HG03457 (cell line): ENCODE results near the gene TUBGCP6.

Experiments used
- ATAC-seq: cut with Tn5 transposase; IDR thresholded peaks from one replicate; pipeline ENCODE4 v1.9.1; 2021; ENCODE audit warnings: moderate number of reproducible peaks; ENCODE audit not compliant: unreplicated experiment

Gene TUBGCP6

DNA sequence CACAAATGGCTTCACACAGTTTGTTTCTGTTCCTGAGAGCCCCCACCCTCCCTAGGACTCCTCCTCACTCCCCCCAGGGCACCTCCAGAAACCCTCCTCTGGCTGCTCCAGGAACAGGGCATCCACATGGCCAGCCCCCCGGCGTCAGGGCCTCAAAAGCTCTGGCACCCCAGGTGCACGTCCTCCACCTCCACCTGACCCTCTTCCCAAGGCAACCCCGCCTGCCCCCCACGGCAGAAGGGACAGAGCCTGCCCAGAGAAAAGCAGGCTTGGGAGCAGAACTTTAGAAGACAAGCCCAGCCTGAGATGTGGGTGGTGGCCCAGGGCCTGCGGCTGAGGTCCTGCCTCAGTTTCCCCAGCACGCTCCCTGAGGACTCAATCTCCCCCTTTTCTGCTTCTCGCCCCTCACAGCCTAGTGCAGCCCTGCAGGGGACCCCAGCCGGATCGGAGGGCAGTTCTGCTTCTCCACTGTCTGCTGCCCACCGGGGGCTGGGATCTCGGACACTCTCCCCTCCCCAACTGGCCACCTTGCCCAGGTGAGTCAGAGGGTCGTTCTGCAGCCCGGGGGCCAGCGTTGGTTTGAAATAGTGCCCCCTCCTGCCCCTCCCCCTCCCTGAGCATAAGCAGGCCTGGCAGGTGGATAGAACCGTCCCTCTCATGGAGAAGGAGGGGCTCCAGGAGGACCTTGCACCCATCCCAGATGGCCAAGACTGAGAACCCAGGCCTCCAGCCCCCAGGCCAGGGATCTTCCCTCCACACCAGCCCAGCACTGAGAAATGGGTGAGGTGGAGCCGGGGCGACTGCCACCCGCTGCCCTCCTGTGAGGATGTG lies 61.5 kb downstream of the TUBGCP6 start:
- ATAC-seq = no peak

DNA sequence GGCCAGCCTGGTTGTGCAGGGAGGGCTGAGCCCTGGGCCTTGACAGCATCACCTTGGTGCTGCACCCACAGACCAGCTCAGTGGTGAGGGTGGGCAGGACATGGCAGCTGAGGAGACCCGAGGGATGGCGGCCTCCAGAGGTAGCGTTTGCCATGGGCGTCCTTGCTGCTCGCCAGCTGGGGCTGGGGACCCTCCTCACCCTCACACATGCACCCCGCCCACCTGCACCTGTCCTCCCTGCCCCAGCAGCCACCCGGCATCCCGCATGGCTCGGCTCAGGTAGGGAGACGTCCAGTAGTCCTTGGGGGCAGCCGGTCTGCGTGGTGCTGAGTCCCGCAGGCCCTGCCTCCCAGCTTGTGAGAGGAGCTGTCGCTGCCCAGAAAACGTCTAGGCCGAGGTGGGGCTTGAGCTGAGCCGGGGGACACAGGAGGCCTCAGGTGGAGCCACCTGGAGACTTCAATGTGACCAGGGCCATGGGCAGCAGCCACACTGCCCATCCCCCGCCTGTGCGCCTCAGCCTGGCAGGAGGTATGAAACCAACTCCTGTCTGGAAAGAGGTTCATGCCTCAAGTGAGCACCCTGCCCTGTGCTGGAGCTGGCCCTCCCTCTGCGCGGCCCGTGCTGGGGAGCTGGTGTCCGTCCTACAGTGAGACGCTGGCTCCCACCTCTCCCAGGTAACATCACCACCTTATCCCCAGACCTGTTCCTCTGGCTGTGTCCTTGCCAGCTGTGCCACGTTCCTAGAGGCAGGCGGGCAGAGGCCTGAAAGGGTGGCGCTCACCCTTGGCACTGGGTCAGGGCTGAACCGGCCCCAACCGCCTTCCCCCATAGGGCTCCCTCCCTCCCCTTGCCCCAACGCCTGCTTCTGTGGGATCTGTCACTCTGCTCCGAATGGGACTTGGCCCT lies 62.4 kb downstream of the TUBGCP6 start:
- ATAC-seq = no peak

DNA sequence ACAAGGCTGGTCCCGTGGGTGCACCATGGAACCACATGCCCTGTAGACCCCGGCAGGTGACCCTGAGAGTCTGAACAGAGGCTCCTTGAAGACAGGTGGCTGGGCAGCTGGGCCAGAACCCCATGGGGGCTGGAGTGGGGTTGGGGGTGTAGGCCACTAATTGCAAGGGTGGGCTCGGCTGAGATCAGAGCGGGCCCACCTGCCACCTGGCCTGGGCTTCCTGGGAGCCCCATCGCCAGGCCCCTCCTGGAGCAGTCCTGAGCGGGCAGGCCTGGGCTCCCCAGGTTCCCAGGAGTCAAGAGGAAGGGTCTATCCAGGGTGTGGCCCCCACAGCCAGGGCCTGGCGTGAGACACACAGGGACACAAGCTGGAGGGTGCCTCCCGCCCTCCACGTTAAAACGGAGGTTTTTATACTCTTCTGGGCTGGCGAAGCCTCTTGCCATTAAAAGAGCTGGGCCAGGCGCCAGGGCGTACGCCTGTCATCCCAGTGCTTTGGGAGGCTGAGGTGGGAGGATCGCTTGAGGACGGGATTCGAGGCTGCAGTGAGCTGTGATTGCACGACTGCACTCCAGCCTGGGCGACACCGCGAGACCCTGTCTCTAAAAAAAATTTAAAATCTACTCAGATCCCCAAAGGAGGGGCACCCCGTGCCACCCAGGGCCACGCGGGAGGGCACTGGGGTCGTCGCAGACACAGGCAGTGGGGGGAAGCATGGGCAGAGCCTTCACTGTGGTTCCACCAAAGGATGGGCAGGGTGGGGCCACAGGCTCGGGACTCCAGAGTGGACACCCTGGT lies 63.9 kb downstream of the TUBGCP6 start:
- no peak for ATAC-seq

DNA sequence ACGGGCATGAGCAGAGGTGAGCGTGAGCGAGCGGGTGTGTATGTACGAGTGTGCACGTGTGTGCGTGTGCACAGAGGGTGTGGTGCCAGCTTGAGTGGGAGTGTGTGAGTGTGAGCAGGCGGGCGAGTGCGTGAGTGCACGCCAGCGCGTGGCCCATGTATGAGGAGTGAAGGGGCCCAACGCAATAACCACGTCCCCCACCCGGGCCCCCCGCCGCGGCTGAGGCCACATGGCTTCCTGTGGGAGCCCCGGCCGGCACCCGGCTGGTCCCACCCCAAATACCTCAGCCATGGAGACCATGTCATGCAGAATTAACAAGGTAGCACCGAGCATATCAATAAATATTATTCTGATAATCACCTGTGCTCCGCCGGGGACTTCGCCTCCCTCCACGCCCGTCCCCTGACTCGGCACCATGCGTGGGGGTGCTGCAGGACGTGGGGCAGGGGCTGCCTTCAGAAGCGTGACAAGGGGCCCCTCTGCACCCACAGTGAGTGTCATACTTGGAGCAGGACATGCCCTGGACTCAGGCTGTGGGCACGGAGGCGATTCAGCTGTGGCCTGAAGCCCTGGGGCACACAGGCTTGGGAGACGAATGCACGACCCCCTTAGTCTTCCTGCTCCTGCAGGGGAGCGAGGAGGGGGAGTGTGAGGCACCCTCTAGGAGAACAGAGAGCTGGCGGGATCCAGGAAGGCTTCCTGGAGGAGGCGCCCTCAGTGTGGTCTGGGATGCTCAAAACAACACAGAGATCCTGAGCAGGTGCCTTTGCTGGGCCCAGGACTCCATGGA lies 64.7 kb downstream of the TUBGCP6 start:
- no peak for ATAC-seq

DNA sequence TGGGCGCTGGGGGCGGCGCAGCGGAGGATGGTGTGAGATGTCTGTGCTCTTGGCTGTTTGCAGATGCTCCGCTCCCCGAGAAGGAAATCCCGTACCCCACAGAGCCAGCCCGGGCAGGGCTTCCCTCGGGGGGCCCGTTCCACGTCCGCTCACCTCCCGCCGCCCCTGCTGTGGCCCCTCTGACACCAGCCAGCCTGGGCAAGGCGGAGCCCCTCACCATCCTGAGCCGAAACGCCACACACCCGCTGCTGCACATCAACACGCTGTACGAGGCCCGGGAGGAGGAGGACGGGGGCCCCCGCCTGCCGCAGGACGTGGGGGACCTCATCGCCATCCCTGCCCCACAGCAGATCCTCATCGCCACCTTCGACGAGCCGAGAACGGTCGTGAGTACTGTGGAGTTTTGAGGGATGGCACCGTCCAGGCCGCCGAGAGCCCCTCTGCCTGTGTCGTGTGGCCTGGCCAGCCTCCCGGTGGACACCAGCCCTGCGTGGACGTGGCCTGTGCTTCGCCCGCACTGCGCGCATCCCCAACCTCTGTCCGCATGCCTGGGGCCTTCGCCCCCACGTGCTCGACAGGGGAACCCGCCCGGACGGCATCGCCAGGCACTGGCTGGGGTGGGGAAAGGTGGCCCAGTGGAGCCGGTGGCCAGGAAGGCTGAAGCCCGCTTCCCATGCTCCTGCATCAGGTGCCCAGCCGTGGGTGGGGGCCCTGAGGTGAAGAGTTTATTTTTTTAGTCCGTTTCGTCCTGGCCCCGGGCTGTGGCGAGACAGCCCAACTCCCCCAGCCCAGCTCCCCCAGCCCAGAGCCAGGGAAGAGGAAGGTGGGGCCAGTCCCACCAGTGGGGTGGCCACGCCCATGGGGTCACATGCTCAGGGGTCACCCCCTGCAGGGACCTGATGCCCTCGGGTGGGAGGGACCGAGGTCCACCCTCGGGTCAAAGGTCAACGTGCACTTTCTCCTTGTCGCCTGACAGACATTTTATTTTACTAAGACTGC lies 65.7 kb downstream of the TUBGCP6 start:
- ATAC-seq = no peak

DNA sequence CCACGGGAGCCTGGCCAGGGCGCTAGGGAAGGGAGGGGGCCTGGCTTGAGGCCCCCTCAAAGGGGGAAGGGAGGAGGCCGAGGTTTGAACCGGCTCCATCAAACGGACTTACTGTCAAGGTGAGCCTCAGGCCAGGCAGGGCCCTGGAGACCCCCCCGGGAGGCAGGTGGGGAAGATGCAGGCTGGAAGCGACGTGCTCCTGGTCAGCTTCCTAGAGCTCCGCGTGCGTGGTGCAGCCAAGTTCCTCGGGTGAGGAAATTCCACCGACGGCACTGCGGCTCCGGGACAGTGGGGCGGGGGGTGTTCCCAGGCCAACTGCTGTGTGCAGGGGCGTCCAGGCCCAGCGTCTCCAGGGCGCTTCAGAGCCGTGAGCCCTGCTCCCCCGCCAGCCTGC lies 66.4 kb downstream of the TUBGCP6 start:
- ATAC-seq = no peak

DNA sequence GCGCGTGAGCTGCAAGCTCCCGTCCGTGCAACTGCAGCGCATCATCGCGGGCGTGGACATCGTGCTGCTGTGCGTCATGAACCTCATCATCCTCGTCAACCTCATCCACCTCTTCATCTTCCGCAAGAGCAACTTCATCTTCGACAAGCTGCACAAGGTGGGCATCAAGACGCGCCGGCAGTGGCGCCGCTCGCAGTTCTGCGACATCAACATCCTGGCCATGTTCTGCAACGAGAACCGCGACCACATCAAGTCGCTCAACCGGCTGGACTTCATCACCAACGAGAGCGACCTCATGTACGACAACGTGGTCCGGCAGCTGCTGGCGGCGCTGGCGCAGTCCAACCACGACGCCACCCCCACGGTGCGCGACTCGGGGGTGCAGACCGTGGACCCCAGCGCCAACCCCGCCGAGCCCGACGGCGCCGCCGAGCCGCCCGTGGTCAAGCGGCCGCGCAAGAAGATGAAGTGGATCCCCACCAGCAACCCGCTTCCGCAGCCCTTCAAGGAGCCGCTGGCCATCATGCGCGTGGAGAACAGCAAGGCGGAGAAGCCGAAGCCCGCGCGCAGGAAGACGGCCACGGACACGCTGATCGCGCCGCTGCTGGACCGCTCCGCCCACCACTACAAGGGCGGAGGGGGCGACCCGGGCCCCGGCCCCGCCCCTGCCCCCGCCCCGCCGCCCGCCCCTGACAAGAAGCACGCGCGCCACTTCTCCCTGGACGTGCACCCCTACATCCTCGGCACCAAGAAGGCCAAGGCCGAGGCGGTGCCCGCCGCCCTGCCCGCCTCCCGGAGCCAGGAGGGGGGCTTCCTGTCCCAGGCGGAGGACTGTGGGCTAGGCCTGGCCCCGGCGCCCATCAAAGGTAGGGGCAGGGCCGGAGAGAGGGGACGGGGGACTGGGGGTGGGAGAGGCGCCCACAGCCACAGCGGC lies 67.0 kb downstream of the TUBGCP6 start:
- ATAC-seq = no peak

DNA sequence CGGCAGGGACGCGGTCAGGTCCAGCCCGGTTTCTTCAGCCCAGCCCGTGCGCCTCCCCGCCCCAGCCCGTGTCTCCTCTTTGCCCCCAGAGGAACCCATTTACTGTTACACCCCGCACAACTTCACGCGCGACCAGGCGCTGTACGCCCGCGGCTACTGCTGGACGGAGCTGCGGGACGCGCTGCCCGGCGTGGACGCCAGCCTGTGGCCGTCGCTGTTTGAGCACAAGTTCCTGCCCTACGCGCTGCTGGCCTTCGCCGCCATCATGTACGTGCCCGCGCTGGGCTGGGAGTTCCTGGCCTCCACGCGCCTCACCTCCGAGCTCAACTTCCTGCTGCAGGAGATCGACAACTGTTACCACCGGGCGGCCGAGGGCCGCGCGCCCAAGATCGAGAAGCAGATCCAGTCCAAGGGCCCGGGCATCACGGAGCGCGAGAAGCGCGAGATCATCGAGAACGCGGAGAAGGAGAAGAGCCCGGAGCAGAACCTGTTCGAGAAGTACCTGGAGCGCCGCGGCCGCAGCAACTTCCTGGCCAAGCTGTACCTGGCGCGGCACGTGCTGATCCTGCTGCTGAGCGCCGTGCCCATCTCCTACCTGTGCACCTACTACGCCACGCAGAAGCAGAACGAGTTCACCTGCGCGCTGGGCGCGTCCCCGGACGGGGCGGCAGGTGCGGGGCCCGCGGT lies 67.8 kb downstream of the TUBGCP6 start:
- ATAC-seq = no peak

DNA sequence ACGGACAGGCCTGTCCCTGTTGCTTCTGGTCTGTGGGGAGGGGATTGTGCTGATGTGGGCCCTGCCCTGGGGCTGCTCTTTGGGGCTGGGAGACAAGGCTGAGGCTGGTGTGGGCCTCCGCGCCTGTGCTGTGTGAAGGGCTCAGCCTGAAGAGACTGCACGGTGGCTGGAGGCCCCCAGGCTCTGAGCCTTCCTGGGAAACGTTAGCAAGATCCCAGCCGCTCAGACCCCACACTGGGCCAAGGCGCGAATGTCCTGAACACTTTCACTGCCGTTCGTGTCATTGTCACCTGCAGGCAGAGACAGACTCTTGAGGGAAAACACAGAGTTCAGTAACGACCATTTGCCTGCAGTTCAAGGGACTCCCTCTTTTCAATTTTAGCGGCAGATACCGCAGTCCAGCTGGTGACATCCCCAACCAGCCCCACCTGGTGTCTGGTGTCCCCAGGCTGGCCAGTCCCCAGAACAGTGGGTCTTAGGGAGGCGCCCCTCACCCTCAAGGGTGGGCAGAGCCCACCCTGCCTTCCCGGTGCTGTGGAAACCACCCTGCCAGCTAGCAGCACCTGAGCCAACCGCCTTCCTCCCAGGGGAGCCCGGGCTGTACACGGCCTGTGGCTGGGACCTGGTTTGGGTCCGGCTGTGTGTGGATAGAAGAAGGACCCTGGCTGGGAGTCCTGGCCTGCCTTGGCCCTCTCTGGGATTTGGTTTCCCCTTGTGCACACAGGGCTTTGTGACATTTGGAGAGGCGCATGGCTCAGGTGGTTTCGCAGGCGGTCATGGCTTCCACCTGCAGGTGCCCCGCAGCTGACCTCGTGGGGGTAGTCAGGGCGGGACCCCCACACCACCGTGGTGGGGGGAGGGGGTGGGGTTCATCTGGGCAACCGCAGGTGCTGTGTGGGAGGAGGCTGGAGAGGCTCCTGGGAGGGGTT lies 68.6 kb downstream of the TUBGCP6 start:
- ATAC-seq = no peak

DNA sequence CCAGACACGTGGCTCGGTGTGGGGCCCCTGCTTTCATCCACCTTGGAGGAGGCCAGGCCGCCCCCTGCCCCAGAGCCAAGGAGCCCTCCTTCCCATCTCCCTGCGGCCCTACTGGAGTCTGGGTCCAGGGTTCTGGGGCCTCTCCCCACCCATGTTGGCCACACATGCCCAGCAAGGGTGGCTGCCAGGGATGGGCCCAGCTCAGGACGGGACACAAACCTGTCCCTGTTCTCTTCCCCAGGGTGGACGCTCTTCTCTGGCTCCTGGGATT lies 69.7 kb downstream of the TUBGCP6 start:
- no peak for ATAC-seq

DNA sequence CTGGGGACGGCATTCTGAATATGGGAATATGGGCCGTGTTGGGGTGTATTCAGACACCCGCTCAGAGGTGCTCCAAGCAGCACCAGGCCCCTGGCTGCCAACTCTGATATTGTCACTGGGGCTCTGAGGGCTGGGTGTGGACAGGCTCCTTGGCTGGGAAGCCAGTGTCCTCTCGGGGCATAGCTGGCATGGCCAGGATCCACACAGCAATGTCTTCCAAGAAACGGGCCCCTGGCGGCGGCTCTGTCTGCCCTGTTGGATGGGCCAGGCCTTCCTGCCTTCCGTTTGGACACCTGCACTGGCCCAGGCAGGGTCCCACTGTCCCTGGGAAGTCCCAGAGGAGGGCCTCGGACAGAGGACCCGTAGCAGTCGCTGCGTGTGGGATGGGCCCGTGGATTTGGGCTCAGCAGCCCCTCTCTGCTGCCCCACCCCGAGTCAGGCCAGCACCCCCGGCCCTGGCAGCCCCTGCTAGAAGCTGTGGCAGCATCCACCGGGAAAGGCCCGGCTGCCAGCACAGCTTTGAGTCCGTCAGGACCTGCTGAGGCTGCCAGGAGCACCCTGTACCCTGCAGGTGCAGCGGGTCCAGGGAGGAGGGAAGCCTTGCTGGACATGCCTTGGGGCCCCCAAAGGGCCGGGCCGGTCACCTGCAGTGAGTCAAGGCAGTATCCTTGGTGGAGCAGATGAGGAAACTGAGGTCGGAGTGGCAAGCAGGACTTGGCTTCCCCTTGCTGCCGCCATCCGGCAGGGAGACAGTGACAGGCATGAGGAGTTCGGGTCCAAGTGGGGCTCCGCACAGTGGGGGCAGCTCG lies 70.2 kb downstream of the TUBGCP6 start:
- no peak for ATAC-seq

DNA sequence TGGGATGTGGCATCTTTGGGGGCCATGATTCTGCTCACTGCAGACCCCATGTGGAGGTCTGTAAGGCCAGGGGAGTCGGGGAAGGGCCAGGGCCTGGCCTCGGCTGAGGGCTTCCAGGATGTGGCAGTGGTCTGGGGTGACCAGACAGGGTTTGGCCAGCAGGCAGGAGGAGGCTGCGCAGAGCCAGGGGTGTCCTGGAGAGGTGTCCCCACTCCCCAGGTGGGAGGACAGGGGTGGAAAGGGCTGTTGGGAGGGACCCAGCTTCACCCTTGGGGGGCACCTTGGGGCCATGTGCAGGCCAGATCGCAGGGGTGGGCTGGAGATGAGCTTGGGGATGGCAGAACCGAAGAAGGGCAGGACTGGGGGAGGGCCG lies 70.9 kb downstream of the TUBGCP6 start:
- no peak for ATAC-seq

DNA sequence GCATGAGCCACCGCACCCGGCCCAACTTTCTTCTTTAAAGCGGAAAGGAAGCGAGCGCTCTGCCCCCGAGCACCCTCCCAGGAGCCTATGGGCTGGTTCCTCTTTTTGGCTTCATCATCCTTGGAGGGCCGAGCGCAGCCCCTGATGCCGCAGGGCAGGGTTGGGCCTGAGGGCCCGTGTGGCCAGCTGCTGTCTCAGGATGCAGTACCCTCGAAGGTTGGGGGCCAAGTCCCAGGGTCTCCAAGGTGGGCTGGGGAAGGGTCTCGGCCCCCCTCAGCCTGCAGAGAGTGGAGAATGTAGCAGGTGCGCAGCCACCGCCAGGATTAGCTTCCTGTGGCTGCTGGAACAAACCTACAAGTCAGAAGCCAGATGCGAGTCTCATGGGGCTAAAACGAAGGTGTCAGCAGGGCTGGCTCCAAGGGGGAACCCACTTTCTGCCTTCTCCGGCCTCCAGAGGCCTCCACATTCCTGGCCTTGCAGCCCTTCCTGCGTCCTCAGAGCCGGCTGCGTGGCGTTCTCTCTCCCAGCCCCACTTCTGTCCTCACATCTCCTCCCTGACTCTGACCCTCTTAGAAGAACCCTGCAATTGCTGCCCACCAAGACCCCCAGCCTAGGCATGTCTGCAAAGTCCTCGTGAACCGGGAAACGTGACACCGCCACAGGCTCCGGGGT lies 71.4 kb downstream of the TUBGCP6 start:
- no peak for ATAC-seq

DNA sequence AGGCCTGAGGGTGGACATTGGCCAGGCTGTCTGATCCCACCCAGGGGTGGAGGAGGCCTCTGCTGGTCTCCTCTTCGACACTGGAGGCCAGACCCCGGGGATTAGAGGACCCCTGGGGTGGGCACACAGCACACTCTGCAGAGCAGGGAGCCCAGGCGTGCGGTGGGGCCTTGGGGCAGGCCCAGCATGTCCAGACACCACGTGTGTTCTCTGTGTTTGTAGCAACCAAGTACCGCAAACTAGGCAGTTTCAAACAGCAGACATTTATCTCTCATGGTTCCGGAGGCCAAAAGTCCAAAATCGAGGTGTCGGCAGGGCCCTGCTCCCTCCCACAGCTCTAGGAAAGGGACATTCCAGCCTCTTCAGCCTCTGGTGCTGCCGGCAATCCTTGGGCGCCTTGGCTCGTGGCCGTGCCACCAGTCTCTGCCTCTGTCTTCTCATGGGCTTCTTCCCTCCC lies 72.8 kb downstream of the TUBGCP6 start:
- ATAC-seq = no peak

DNA sequence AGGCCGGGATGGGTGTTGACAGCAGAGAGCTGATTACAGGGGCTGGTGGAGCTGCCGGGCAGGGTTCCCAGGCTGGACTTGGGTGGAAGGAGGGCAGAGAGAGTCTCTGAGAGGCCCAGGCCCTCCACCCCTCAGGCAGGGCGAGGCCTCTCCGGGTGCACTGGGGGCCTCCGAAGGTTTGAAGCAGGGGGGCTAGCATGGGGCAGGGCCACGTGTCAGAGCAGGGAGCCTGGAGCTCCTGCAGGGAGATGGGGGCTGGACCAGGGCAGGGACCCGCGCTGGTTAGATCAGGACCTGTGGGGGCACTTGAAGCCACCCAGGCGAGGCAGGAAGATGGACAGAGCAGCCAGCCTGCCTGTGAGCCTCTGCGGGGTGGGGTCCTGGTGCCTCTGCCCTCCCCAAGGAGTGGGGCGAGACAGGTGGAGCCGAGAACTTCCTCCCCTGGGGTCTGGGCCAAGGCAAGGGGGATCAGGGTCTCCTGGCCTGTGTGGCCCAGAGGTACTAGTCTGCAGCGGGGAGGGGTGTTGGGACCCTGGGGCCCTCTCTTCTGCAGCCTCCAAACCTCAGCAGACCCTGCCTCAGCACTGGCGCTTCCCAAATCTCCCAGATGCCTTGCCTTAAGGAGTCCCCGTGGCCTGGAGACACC lies 73.4 kb downstream of the TUBGCP6 start:
- ATAC-seq = no peak
